OCI-LY3 (cell line): ENCODE results near the gene UGT1A5.

Experiments used
- CTCF ChIP-seq: fragments of 200-600, 300-600 bp; sonication (generic); IDR thresholded peaks from 2 replicates; pipeline ENCODE4 v1.5.1; 2014; ENCODE audit warnings: antibody characterized with exemption, low read length, low read depth
- EZH2phosphoT487 ChIP-seq: fragments of 200-600 bp; shearing (Covaris generic); IDR thresholded peaks from 2 replicates; pipeline ENCODE4 v1.6.1; 2018; ENCODE audit warnings: antibody characterized with exemption, mixed run types, low read depth

GRCh38 chr2:233693963-233694362, 18.7 kb upstream of the UGT1A5 start:
- TF ChIP-seq CTCF: no peak
- no peak for TF ChIP-seq EZH2phosphoT487
